Measurements from ENCODE around the gene LILRB4.
"Not testable (repeated sequence)": the region's sequence is repeated elsewhere in the genome, so short reads cannot be mapped to it uniquely, and the experiment has no call there.

The LILRB4 gene

GRCh38 chr19:54662730-54663129, at the start of gene LILRB4:
Gene LILRB4, plus strand, starts transcription at chr19:54662985. Its CDS starts 49 bp downstream, at chr19:54663034.
- FAIRE-seq = no peak
- DNase-seq (ENCODE audit: low spot score) = no peak

DNA sequence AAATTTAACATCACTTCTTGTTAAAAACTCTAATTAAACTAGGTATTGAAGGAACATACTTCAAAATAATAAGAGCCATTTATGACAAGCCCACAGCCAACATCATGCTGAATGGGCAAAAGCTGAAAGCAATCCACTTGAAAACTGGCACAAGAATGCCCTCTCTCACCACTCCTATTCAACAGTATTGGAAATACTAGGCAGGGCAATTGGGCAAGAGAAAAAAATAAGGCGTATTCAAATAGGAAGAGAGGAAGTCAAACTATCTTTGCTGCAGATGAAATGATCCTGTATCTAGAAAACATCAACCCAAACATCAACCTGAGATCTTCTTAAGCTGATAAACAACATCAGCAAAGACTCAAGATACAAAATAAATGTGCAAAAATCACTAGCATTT, 48.1 kb upstream of the LILRB4 start:
- DNase-seq (ENCODE audit: low spot score) = no peak
- FAIRE-seq = no peak

GRCh38 chr19:54616057-54616456, 46.7 kb upstream of the LILRB4 start:
- FAIRE-seq (no peak), DNase-seq (ENCODE audit: low spot score) (no peak)

DNA sequence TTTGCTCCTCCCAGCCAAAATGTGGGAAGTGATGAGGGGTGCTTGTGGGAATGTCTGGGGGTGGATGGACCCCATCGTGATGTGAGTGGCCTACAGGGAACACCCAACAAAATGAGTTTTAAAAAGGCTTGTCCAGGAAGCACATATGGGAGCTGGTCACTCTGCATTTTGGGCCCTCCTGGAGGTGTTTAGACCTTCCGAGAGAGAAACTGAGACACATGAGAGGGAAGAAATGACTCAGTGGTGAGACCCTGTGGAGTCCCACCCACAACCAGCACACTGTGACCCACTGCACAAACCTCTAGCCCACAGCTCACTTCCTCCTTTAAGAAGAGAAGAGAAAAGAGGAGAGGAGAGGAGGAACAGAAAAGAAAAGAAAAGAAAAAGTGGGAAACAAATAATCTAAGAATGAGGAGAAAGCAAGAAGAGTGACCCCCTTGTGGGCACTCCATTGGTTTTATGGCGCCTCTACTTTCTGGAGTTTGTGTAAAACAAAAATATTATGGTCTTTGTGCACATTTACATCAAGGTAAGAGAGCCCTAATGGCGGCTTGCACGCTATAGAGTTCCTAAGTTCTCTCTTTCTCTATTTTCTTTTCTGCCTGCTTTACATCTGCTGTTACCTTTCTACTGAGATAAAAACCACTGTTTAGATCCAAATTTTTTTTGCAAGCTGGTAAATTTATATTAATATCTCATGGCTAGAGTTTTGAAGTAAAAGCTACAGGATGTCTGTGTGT, 45.8 kb upstream of the LILRB4 start:
- FAIRE-seq (no peak), DNase-seq (ENCODE audit: low spot score) (no peak)

GRCh38 chr19:54620464-54620863, 42.3 kb upstream of the LILRB4 start:
- DNase-seq (ENCODE audit: low spot score) = no peak
- FAIRE-seq = no peak

- no peak for DNase-seq (ENCODE audit: low spot score)
- FAIRE-seq = no peak
Observed at GRCh38 chr19:54622431-54622830, 40.4 kb upstream of the LILRB4 start.

GRCh38 chr19:54624234-54624633, 38.6 kb upstream of the LILRB4 start:
- not testable (repeated sequence) for FAIRE-seq; DNase-seq (ENCODE audit: low spot score)

DNA sequence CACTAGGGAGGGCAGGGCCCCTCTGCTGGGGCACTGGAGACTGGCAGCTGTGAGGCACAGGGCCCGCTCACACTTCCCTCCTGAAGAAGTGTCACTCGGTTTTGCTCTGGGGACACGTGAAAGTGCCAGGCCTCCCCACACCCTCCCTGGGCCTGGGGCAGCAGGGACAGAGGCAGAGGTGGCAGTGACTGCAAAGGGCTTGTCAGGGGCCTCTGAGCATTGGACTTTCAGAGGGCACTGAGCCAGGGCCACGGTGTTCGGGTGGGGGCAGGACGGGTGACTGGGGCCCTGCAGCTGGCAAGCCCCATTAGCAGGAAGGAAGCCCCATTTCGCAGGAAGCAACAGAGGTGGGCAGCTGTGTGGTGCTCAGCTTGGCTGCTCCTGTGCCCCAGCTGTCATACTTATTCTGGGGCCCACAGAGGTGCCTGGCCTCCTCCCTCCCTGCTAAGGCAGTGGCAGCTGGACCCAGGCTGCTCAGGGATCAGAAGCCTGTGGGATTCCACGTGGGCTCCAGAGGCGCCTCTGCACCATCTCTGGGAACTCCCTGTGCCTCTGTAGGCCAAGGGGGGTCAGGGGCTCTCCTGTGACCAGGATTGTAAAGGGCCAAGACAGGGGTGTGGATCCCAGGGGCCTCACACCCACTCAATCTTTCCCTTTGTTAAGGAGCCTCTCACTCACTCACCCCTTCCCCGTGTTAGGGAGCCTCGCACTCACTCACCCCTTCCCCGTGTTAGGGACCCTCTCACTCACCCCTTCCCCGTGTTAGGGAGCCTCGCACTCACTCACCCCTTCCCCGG, 37.7 kb upstream of the LILRB4 start:
- not testable (repeated sequence) for FAIRE-seq; DNase-seq (ENCODE audit: low spot score)

DNA sequence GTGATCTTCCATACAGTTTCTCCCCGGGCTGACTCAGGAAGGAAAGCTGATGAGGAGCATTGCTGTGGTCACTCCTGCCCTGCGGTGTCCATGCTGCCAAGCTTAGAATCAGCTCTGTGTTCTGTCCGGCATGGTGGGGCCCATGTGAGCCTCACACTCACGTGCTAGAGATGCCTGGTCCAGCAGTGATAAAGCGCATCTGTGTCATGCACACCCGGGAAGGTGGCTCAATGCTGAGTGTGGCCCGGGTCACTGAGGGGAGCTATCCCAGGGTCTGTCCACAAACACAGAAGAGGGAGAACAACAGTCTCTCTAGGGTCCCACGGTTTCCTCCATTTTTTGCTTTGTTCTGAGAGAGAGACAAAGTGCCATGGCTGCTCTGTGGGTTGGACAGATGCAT, 36.0 kb upstream of the LILRB4 start:
- no peak for FAIRE-seq

GRCh38 chr19:54627912-54628311, 34.9 kb upstream of the LILRB4 start:
- not testable (repeated sequence) for FAIRE-seq; DNase-seq (ENCODE audit: low spot score)

More for the DNA sequence above, 36.0 kb upstream of the LILRB4 start:
- DNase-seq (ENCODE audit: low spot score) = no peak

DNA sequence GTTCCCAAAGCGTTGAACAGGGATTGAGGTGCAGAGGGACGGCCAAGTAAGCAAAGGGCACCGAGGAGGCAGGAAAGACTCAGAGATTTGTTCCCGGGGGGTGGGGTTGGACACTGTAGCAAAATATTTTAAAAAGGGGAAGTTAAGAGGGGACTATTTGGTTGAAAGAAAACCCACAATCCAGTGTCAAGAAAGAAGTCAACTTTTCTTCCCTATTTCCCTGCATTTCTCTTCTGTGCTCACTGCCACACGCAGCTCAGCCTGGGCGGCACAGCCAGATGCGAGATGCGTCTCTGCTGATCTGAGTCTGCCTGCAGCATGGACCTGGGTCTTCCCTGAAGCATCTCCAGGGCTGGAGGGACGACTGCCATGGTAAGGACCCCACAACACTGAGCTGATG, 32.5 kb upstream of the LILRB4 start, which contains the start of gene LILRB1:
Gene LILRB1 (plus strand): TSS at position 223 of the 400 bp plus-strand sequence. CDS start 590 bp downstream, outside the sequence.
- DNase-seq (ENCODE audit: low spot score); FAIRE-seq: not testable (repeated sequence)

- no peak for FAIRE-seq
- no peak for DNase-seq (ENCODE audit: low spot score)
Observed at GRCh38 chr19:54630782-54631181, 32.0 kb upstream of the LILRB4 start.

- not testable (repeated sequence) for FAIRE-seq; DNase-seq (ENCODE audit: low spot score)
Observed at GRCh38 chr19:54631489-54632337, 31.1 kb upstream of the LILRB4 start.

DNA sequence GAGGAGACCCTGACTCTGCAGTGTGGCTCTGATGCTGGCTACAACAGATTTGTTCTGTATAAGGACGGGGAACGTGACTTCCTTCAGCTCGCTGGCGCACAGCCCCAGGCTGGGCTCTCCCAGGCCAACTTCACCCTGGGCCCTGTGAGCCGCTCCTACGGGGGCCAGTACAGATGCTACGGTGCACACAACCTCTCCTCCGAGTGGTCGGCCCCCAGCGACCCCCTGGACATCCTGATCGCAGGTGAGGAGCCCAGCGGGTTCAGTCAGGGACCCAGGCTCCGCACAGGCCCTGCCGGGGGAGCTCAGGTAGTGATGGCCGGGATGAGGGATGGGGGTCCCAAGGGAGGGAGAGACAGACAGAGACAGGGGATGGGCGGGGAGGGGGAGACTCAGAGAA, 30.3 kb upstream of the LILRB4 start:
- DNase-seq (ENCODE audit: low spot score); FAIRE-seq: not testable (repeated sequence)

GRCh38 chr19:54633401-54633800, 29.4 kb upstream of the LILRB4 start:
- DNase-seq (ENCODE audit: low spot score) (no peak), FAIRE-seq (no peak)

DNA sequence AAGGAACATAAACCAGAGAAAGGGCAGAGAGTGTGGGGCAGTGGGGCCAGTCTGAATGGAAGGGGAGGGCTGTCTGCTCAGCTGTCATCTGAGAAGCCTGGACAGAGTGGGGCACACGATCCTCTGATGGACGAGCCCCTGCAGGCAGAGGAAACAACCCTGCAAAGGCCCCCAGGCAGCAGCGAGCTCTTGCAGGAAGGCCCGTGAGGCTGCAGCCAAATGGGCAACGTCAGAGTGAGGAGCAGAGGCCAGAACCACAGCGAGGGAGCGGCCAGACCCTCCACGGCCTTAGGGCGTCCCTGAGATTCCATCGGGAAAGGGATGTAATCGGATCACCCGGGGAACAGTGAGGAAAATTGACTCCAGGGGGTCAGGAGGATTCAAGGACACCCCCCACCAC, 26.7 kb upstream of the LILRB4 start:
- DNase-seq (ENCODE audit: low spot score); FAIRE-seq: not testable (repeated sequence)

DNA sequence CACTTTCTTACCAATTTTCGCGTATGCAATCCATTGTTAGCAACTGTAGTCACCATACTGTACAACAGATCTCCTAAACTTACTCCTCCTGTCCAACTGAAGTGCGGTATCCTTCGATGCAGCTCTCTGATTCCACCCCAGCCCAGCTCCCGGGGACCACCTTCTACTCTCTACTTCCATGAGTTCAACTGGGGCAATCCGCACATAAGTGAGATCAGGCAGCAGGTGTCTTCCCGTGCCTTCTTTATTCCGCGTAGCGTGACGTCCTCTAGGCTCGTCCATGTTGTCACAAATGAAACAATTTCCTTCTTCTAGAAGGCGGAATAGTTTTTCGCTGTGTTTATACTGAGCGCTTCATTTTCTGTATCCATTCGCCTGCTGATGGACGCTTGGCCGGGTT, 24.1 kb upstream of the LILRB4 start:
- no peak for FAIRE-seq
- DNase-seq (ENCODE audit: low spot score) = no peak

DNA sequence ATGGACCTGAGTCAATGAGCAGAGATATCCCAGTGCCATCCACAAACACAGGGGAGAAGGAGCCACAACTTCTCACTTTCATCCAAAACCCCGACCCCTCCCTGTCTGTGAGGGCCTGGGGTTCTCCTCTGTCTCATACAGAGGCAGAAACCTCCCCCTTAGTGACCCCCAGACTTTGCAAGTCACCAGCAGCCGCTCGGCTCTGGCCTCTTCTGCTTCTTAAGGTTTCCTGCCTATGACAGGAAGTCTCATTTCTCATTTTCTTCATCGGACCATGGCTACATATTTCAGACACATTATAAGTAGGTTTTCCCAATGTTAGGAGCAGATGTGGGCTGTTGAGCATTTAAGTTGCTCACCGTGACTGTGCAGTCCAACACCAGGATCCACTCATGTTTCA, 19.8 kb upstream of the LILRB4 start:
- not testable (repeated sequence) for DNase-seq (ENCODE audit: low spot score); FAIRE-seq

DNA sequence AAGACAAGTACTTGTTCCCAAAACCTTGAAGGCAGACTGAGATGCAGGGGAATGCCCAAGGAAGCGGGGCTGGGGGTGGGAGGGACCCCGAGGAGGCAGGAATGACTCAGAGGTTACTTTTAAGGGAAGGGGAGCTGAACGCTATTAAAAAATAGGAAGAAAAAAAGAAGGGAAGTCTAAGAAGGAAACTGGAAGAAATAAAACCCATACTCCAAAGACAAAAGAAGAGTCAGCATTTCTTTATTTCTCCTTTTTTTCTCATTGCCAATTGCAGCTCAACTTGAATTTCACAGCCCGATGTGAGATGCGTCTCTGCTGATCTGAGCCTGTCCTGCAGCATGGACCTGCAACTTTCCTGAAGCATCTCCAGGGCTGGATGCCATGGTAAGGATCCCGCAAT, 19.2 kb upstream of the LILRB4 start:
- not testable (repeated sequence) for DNase-seq (ENCODE audit: low spot score); FAIRE-seq

DNA sequence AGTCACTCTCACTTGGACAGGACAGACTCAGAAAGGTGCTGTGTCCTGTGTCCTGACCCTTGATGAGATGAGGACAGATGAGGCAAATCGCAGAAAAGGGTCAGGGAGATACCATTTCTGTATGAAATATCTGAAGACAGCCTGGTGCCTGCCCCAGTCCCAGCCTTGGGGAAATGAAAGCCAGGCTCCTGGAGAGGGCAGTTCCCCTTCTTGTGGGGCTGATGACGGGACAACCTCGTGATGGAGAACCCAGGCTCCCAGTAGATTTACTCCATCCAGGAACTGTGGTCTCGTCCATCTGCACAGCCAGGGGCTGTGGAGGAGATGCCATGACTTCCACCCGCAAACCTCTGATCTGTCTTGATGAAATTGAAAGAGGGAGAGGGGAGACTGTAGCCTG, 18.7 kb upstream of the LILRB4 start:
- no peak for DNase-seq (ENCODE audit: low spot score)

DNA sequence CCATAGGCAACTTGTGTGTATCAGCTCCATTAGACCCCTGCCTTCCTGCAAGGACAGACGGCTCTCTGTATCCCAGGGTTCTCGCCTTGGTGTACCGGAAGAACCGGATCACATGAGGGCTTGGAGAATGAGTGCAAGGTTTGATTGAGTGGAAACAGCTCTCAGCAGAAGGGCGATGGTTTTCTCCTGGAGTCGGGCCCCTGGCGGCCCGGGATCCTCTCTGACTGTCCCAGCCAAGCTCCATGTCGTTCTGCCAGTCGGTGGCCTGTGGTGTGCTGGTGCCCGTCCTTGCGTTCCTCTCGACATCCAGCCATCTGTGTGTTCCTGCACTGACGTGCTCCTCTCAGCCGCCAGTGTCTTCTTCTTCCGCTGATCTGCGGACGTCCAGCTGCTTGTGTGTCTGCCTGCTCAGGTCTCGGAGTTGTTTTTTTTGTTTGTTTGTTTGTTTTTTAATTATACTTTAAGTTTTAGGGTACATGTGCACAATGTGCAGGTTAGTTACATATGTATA, 16.4 kb upstream of the LILRB4 start:
- FAIRE-seq (no peak), DNase-seq (ENCODE audit: low spot score) (no peak)

More for the DNA sequence above, 18.7 kb upstream of the LILRB4 start:
- no peak for FAIRE-seq

All from RCC 7860 (cell line).